Progenitor cell of endocrine pancreas (in vitro differentiated cells): Measurements from ENCODE around the gene NR0B2. TPM values are rescaled to one million over a fixed set of nuclear protein-coding genes. Genes with fewer than 3 reads are reported as not detected.

ENCODE experiments used
- DNase-seq: peaks from one replicate; pipeline ENCODE4 v3.0.0; 2021; ENCODE audit warnings: low spot score; ENCODE audit not compliant: unreplicated experiment
- H3K27ac Mint-ChIP-seq: 2 replicates; pipeline ENCODE4 v1.8.0; 2021; ENCODE audit warnings: mild to moderate bottlenecking, moderate library complexity, mixed read lengths
- H3K27me3 Mint-ChIP-seq: 2 replicates; pipeline ENCODE4 v1.8.0; 2021; ENCODE audit warnings: mixed read lengths
- H3K36me3 Mint-ChIP-seq: 2 replicates; pipeline ENCODE4 v1.8.0; 2022; ENCODE audit warnings: mixed read lengths; ENCODE audit not compliant: insufficient read depth
- H3K4me1 Mint-ChIP-seq: 2 replicates; pipeline ENCODE4 v1.8.0; 2021; ENCODE audit warnings: low read depth, mixed read lengths
- H3K4me3 Mint-ChIP-seq: 2 replicates; pipeline ENCODE4 v1.8.0; 2021; ENCODE audit warnings: low read depth, mild to moderate bottlenecking, moderate library complexity, mixed read lengths
- H3K9me3 Mint-ChIP-seq: 2 replicates; pipeline ENCODE4 v1.8.0; 2021; ENCODE audit warnings: low read depth, mixed read lengths
- CTCF ChIP-seq: fragments of 200-600 bp; sonication (generic); IDR thresholded peaks from one replicate; pipeline ENCODE4 v1.5.0; 2021; ENCODE audit warnings: antibody characterized with exemption, mild to moderate bottlenecking; ENCODE audit not compliant: unreplicated experiment
- total RNA-seq: library from RNA; stranded (reverse); gene quantifications from 2 replicates; pipeline ENCODE4 v1.2.1, GENCODE V29; 2021

Gene NR0B2
- total RNA-seq, 1 donor from 2014 or later = 11.9 TPM

GRCh38 chr1:26862781-26863684 lies 50.7 kb downstream of the NR0B2 start, which contains the start of gene SFN:
Gene SFN, plus strand, starts transcription at chr1:26863149. Its CDS starts 64 bp downstream, at chr1:26863213.
- Mint-ChIP-seq H3K27ac (peak within 1 kb of the TSS; percentile 97), H3K27me3 (peaks cover 7% of the 10 kb centered on the region), H3K9me3 (no peaks in the 10 kb centered on the region), H3K4me1 (peaks cover 11% of the 10 kb centered on the region), H3K4me3 (peak within 1 kb of the TSS; percentile 45), H3K36me3 (no peaks in the 10 kb centered on the region)
- TF ChIP-seq CTCF = peak; percentile 37
- no peak for DNase-seq

- DNase-seq = no peak
- Mint-ChIP-seq H3K27me3 (peaks cover 7% of the 10 kb centered on the region), H3K4me1 (peaks cover 8% of the 10 kb centered on the region), H3K9me3 (no peaks in the 10 kb centered on the region), H3K36me3 (no peaks in the 10 kb centered on the region), H3K27ac (peak overlapping the region; percentile 80), H3K4me3 (no peak overlapping the region)
- no peak for TF ChIP-seq CTCF
Measured at GRCh38 chr1:26861889-26862378, 51.8 kb downstream of the NR0B2 start.

Other genes with a start within 250 kb of the NR0B2 start
- 174 and 186 TPM in 2 replicates for gene ARID1A, start 218.0 kb downstream of the NR0B2 start, total RNA-seq
- gene PIGV, start 126.0 kb downstream of the NR0B2 start, total RNA-seq = 10.2 and 12.1 TPM in 2 replicates
- 22.9 and 26.1 TPM in 2 replicates for gene ZDHHC18, start 87.3 kb downstream of the NR0B2 start, total RNA-seq
- 0.36 and 0.44 TPM in 2 replicates for gene SFN, start 50.8 kb downstream of the NR0B2 start, total RNA-seq
- 36.5 and 37.4 TPM in 2 replicates for gene GPN2, start 23.7 kb downstream of the NR0B2 start, total RNA-seq
- 21.2 and 23.9 TPM in 2 replicates for gene GPATCH3, start 13.5 kb downstream of the NR0B2 start, total RNA-seq
- 93.5 and 101 TPM in 2 replicates for gene NUDC, start 7.8 kb upstream of the NR0B2 start, total RNA-seq
- 22.2 and 26.1 TPM in 2 replicates for gene KDF1, start 46.5 kb upstream of the NR0B2 start, total RNA-seq
- gene TRNP1, start 79.7 kb upstream of the NR0B2 start, total RNA-seq = 48.8 and 49.3 TPM in 2 replicates
- gene TENT5B, start 98.9 kb upstream of the NR0B2 start, total RNA-seq = 5.1 and 5.7 TPM in 2 replicates
- gene SLC9A1, start 241.2 kb upstream of the NR0B2 start, total RNA-seq = 19.6 and 23.3 TPM in 2 replicates